NB4 (cell line): ENCODE data around the gene PCGF3.
"Not testable (repeated sequence)": the region's sequence is repeated elsewhere in the genome, so short reads cannot be mapped to it uniquely, and the experiment has no call there.

ENCODE experiments used
- DNase-seq: peaks from one replicate; pipeline ENCODE4 v3.0.0; 2010; ENCODE audit warnings: low read depth
- H3K4me3 ChIP-seq: one replicate; pipeline ENCODE4 v1.5.1; 2011; ENCODE audit warnings: mild to moderate bottlenecking, low read depth, low read length, moderate library complexity
- CTCF ChIP-seq: IDR thresholded peaks from one replicate; pipeline ENCODE4 v1.5.1; 2012; ENCODE audit warnings: low read depth, low read length
- MAX ChIP-seq: IDR thresholded peaks from 2 replicates; pipeline ENCODE4 v1.6.1; 2011; ENCODE audit warnings: low read depth, low read length
- MYC ChIP-seq: IDR thresholded peaks from 2 replicates; pipeline ENCODE4 v1.6.1; 2011; ENCODE audit warnings: low read depth, low read length
- POLR2A ChIP-seq: IDR thresholded peaks from 2 replicates; pipeline ENCODE4 v1.6.1; 2011; ENCODE audit warnings: mild to moderate bottlenecking; ENCODE audit not compliant: insufficient read length; ENCODE audit errors: extremely low read depth

The PCGF3 gene

DNA sequence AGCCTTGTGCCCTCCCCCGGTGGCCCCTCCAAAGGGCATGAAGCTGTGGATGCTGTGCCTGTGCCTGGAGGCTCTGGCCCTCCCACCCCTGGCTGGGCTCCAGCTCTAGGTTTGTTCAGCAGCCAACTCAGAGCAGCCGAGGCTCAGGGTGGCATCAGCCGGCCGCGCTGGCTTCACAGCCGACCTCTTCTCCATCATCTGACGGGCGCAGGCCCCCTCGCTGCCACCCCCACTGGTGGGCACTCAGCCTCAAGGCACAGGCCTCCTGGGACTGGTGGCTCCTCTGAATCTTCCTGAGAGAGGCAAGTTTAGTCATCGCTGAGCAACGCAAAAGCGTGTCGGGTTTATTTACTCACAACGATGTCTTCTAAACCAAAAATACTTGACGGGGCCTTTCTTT is 46.0 kb downstream of the PCGF3 start:
- TF ChIP-seq CTCF (no peak), MAX (no peak), POLR2A (no peak), MYC (no peak)
- H3K4me3 ChIP-seq = no peak overlapping the region
- no peak for DNase-seq

DNA sequence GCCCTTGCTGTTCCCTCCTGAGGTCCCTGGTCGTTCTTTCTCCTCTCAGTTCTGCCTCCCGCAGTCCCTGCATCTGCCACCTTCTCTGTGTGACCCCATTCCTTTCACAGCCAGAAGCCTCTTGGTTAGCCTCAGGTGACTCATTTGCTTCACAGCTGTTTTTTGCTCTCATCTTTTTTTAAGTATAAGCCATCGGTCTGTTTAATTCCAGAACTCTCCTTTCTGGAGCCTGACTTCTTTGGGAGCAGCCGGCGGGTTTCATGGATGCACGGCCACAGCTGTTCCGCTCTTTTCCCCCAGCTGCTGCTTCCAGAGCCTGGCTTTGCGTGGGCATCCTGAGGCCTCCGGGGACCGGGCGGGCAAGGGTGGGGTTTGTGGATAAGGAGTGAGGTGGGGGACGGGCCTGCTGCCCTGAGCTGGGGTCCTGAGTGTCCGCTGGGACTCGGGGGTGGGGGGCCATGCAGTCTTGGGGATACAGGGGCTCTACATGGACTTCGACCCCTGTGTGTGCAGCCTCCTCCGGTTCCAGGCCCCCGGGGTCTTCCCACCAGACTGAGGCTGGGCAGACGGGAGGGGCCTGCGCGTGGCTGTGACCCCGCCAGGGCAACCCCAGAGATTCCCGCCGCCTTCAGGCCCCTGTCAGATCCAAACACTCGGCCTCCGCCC is 46.7 kb downstream of the PCGF3 start:
- no peak for DNase-seq
- H3K4me3 ChIP-seq = no peak overlapping the region
- TF ChIP-seq MAX = no peak
- TF ChIP-seq MYC = no peak
- TF ChIP-seq CTCF = no peak
- no peak for TF ChIP-seq POLR2A

GRCh38 chr4:753186-753585 is 47.6 kb downstream of the PCGF3 start:
- not testable (repeated sequence) for DNase-seq, H3K4me3 ChIP-seq

GRCh38 chr4:754221-755120 is 48.8 kb downstream of the PCGF3 start:
- H3K4me3 ChIP-seq = no peak overlapping the region
- no peak for TF ChIP-seq MAX
- TF ChIP-seq MYC = no peak
- no peak for TF ChIP-seq CTCF
- no peak for TF ChIP-seq POLR2A
- no peak for DNase-seq

- no peak for TF ChIP-seq POLR2A
- no peak for TF ChIP-seq MYC
- TF ChIP-seq CTCF = no peak
- TF ChIP-seq MAX = no peak
- DNase-seq = no peak
- no peak overlapping the region for H3K4me3 ChIP-seq
Observed at GRCh38 chr4:757111-757510, 51.5 kb downstream of the PCGF3 start.

- not testable (repeated sequence) for DNase-seq
Observed at GRCh38 chr4:759810-760209, 54.2 kb downstream of the PCGF3 start.

More at GRCh38 chr4:759810-760209, 54.2 kb downstream of the PCGF3 start:
- not testable (repeated sequence) for H3K4me3 ChIP-seq
